ENCODE measurements around the gene SERPING1.

Gene SERPING1

GRCh38 chr11:57646799-57647303 lies 49.4 kb downstream of the SERPING1 start:
- no peak for TF ChIP-seq FOXP2 (optimal IDR thresholded peaks at IDR 0.05; ENCODE audit: borderline replicate concordance, extremely low read depth, extremely low read length, insufficient read depth)
- peak; percentile 58; the same call in 1 of the 2 replicates for TF ChIP-seq SIN3A (IDR thresholded peaks at IDR 0.05; ENCODE audit: borderline replicate concordance, insufficient read depth, low read length)
- TF ChIP-seq POLR2AphosphoS5 (IDR thresholded peaks at IDR 0.05; ENCODE audit: low read depth, low read length) = peak; percentile 84
- no peak for TF ChIP-seq REST (IDR thresholded peaks at IDR 0.05; ENCODE audit: insufficient read depth in 1 of 2, low read depth in 2 of 2, low read length in 2 of 2)
- TF ChIP-seq TAF1 (IDR thresholded peaks at IDR 0.05; ENCODE audit: borderline replicate concordance, insufficient read depth, low read length) = peak; percentile 1; the same call in 1 of the 2 replicates

- TF ChIP-seq SIN3A (IDR thresholded peaks at IDR 0.05; ENCODE audit: borderline replicate concordance, insufficient read depth, low read length) = no peak
- peak; percentile 22; the same call in 1 of the 2 replicates for TF ChIP-seq POLR2AphosphoS5 (IDR thresholded peaks at IDR 0.05; ENCODE audit: low read depth, low read length)
- peak; percentile 32; the same call in 1 of the 2 replicates for TF ChIP-seq TAF1 (IDR thresholded peaks at IDR 0.05; ENCODE audit: borderline replicate concordance, insufficient read depth, low read length)
These were observed 49.9 kb downstream of the SERPING1 start for GRCh38 chr11:57647372-57647771.

GRCh38 chr11:57647960-57648800 lies 50.7 kb downstream of the SERPING1 start:
- TF ChIP-seq SIN3A (IDR thresholded peaks at IDR 0.05; ENCODE audit: borderline replicate concordance, insufficient read depth, low read length) (no peak), FOXP2 (optimal IDR thresholded peaks at IDR 0.05; ENCODE audit: borderline replicate concordance, extremely low read depth, extremely low read length, insufficient read depth) (no peak), TAF1 (IDR thresholded peaks at IDR 0.05; ENCODE audit: borderline replicate concordance, insufficient read depth, low read length) (peak; percentile 36; the same call in 1 of the 2 replicates), REST (IDR thresholded peaks at IDR 0.05; ENCODE audit: insufficient read depth in 1 of 2, low read depth in 2 of 2, low read length in 2 of 2) (no peak), POLR2AphosphoS5 (IDR thresholded peaks at IDR 0.05; ENCODE audit: low read depth, low read length) (peak; percentile 67)

GRCh38 chr11:57648801-57649735 lies 51.6 kb downstream of the SERPING1 start:
- TF ChIP-seq POLR2AphosphoS5 (IDR thresholded peaks at IDR 0.05; ENCODE audit: low read depth, low read length) (peak; percentile 11; the same call in 1 of the 2 replicates), TAF1 (IDR thresholded peaks at IDR 0.05; ENCODE audit: borderline replicate concordance, insufficient read depth, low read length) (no peak; the same call in 1 of the 2 replicates)

- TF ChIP-seq FOXP2 (optimal IDR thresholded peaks at IDR 0.05; ENCODE audit: borderline replicate concordance, extremely low read depth, extremely low read length, insufficient read depth) (peak; percentile 43), SIN3A (IDR thresholded peaks at IDR 0.05; ENCODE audit: borderline replicate concordance, insufficient read depth, low read length) (peak; percentile 63; the same call in 1 of the 2 replicates), REST (IDR thresholded peaks at IDR 0.05; ENCODE audit: insufficient read depth in 1 of 2, low read depth in 2 of 2, low read length in 2 of 2) (no peak), POLR2AphosphoS5 (IDR thresholded peaks at IDR 0.05; ENCODE audit: low read depth, low read length) (peak; percentile 65), TAF1 (IDR thresholded peaks at IDR 0.05; ENCODE audit: borderline replicate concordance, insufficient read depth, low read length) (peak; percentile 24; the same call in 1 of the 2 replicates)
These were observed 52.6 kb downstream of the SERPING1 start, which contains the start of gene YPEL4 for GRCh38 chr11:57649826-57650738. Gene YPEL4 (minus strand): TSS chr11:57649912. CDS start chr11:57647107, 2,805 bp downstream.

All from PFSK-1 (cell line).